GM23248 (cell line): Measurements from ENCODE around the gene COL23A1. TPM values are rescaled to one million over a fixed set of nuclear protein-coding genes. Genes with fewer than 3 reads are reported as not detected.

Experiments
- DNase-seq: peaks from one replicate; pipeline ENCODE4 v3.0.0-alpha.2; 2015
- H2AFZ ChIP-seq: fragments of 200-600 bp; sonication (generic); 2 replicates; pipeline ENCODE4 v1.6.1; 2016; ENCODE audit warnings: antibody characterized with exemption
- H3F3A ChIP-seq: fragments of 200-600 bp; sonication (generic); 2 replicates; pipeline ENCODE4 v1.6.1; 2016; ENCODE audit warnings: mild to moderate bottlenecking, antibody characterized with exemption, mixed run types; ENCODE audit not compliant: insufficient read depth
- H3K27ac ChIP-seq: fragments of 200-600 bp; sonication (generic); 2 replicates; pipeline ENCODE4 v1.5.1; 2016; ENCODE audit warnings: mild to moderate bottlenecking
- H3K27me3 ChIP-seq: fragments of 200-600 bp; sonication (generic); replicated peaks from 2 replicates; pipeline ENCODE4 v1.6.1; 2016; ENCODE audit warnings: mild to moderate bottlenecking; ENCODE audit not compliant: insufficient read depth
- H3K36me3 ChIP-seq: fragments of 200-600 bp; sonication (generic); 2 replicates; pipeline ENCODE4 v1.6.1; 2016; ENCODE audit warnings: low read depth, mild to moderate bottlenecking
- H3K4me1 ChIP-seq: fragments of 200-600 bp; sonication (generic); 2 replicates; pipeline ENCODE4 v1.6.1; 2016; ENCODE audit warnings: mild to moderate bottlenecking; ENCODE audit not compliant: insufficient read depth
- H3K4me2 ChIP-seq: fragments of 200-600 bp; sonication (generic); one replicate; pipeline ENCODE4 v1.6.1; 2016; ENCODE audit warnings: mild to moderate bottlenecking; ENCODE audit not compliant: unreplicated experiment
- H3K4me3 ChIP-seq: fragments of 200-600 bp; sonication (generic); 2 replicates; pipeline ENCODE4 v1.5.1; 2016; ENCODE audit warnings: mild to moderate bottlenecking
- H3K79me2 ChIP-seq: fragments of 200-600 bp; sonication (generic); 2 replicates; pipeline ENCODE4 v1.6.1; 2016; ENCODE audit warnings: mild to moderate bottlenecking; ENCODE audit not compliant: insufficient read depth
- H3K9ac ChIP-seq: fragments of 200-600 bp; sonication (generic); 2 replicates; pipeline ENCODE4 v1.6.1; 2016; ENCODE audit warnings: mild to moderate bottlenecking
- H3K9me2 ChIP-seq: fragments of 200-600 bp; sonication (generic); 2 replicates; pipeline ENCODE4 v1.6.1; 2016; ENCODE audit warnings: mixed run types, mild to moderate bottlenecking, moderate library complexity; ENCODE audit not compliant: insufficient read depth
- H3K9me3 ChIP-seq: fragments of 200-600 bp; sonication (generic); one replicate; pipeline ENCODE4 v1.6.1; 2017; ENCODE audit warnings: low read depth
- H4K20me1 ChIP-seq: fragments of 200-600 bp; sonication (generic); 2 replicates; pipeline ENCODE4 v1.6.0; 2016; ENCODE audit not compliant: insufficient read depth
- EZH2 ChIP-seq: fragments of 200-600 bp; sonication (generic); IDR thresholded peaks from 2 replicates; pipeline ENCODE4 v1.6.1; 2018; ENCODE audit warnings: antibody characterized with exemption, mild to moderate bottlenecking; ENCODE audit not compliant: insufficient read depth, poor library complexity, severe bottlenecking
- EZH2phosphoT487 ChIP-seq: fragments of 200-600 bp; sonication (generic); IDR thresholded peaks from 2 replicates; pipeline ENCODE4 v1.6.1; 2018; ENCODE audit warnings: antibody characterized with exemption, moderate library complexity, mild to moderate bottlenecking, low read depth; ENCODE audit not compliant: insufficient read depth
- WGBS, 2 experiments: methylation state at CpG; one replicate each; pipeline ENCODE4 v1.1.6; 2015 to 2017; ENCODE audit warnings: low lambda C conversion rate in 2 of 2, low coverage in 1 of 2; ENCODE audit errors: missing lambda C conversion rate in 2 of 2; 5-methylcytosine and 5-hydroxymethylcytosine counted together
- in situ Hi-C: fragments of 300-500 bp; cut with MboI; formaldehyde crosslinking; loops from 2 replicates; pipeline ENCODE4 v1.15.0; 2020
- polyA plus RNA-seq: library from polyadenylated mRNA; unstranded; fragments of >200 nt; fragmentation: Nextera tagmentation; extraction: Ambion mirVana; gene quantifications from 2 replicates; pipeline ENCODE4 v1.2.1, GENCODE V29; 2016
- total RNA-seq: library from RNA; depleted of rRNA; stranded (reverse); fragments of >200 nt; shearing (Covaris generic); gene quantifications from 2 replicates; pipeline ENCODE4 v1.2.3, GENCODE V29; 2014

COL23A1 gene
- total and polyA plus RNA-seq, 2 experiments from 2014 or later: not detected

DNA sequence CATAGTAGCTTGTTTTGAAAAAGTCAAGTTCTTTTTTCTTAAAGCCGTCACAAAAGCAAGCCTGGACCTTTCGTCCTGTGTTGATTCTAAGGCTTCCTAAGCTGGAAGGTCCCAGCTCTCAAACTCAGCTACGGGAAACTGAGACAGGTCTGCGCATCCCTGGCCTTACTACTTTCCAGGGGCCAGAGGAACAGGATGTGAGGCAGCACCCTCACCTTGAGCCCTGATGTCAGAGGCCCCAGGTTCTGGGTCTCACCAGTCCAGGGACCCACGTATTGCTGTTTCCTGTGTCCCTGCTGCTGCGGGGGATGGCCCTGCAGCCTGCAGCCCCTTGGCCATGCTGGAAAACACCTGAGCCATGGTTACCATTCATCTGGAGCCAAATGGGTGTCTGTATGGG is 123.9 kb downstream of the COL23A1 start:
- Histone ChIP-seq H3K36me3 (no peaks in the 10 kb centered on the region), H3K4me2 (no peak overlapping the region), H3K4me1 (no peaks in the 10 kb centered on the region), H3K9me2 (no peaks in the 10 kb centered on the region), H3K9ac (no peak overlapping the region), H3K4me3 (no peak overlapping the region), H3K27ac (no peak overlapping the region), H4K20me1 (no peaks in the 10 kb centered on the region), H3K9me3 (no peaks in the 10 kb centered on the region), H3F3A (no peaks in the 10 kb centered on the region), H2AFZ (no peak overlapping the region), H3K79me2 (no peaks in the 10 kb centered on the region), H3K27me3 (no peaks in the 10 kb centered on the region)
- WGBS, 2 experiments: 84 to 92% methylated on average over 6 of the region's 6 CpGs
- TF ChIP-seq EZH2 (no peak), EZH2phosphoT487 (no peak)
- in situ Hi-C loops: no loop called here
- no peak for DNase-seq

DNA sequence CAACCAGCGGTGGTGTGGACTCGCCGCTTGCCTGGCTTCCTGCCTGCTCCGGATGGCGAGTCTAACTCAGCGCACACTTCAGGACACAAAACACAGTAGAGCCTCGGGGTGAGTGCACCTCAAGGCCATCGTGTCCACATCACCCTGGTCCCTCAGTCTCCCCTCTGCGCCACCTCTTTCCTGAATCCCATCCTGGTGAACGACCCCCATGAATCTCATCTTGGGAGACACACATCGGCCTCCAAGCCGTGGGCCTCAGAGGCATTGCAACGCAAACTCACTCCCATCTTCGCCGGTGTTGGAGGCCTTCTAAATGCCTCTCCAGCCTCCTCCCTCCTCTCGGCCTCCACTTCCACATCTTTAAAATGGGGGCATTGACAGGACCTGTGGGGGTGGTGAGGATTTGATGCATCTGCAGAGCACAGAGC is 124.3 kb downstream of the COL23A1 start:
- TF ChIP-seq EZH2 (no peak), EZH2phosphoT487 (no peak)
- Histone ChIP-seq H3K4me1 (no peaks in the 10 kb centered on the region), H3K9me2 (no peaks in the 10 kb centered on the region), H3K4me2 (no peak overlapping the region), H3F3A (no peaks in the 10 kb centered on the region), H2AFZ (no peak overlapping the region), H4K20me1 (no peaks in the 10 kb centered on the region), H3K27ac (no peak overlapping the region), H3K9ac (no peak overlapping the region), H3K36me3 (no peaks in the 10 kb centered on the region), H3K4me3 (no peak overlapping the region), H3K9me3 (no peaks in the 10 kb centered on the region), H3K79me2 (no peaks in the 10 kb centered on the region), H3K27me3 (no peaks in the 10 kb centered on the region)
- 85 to 86% methylated on average over 16 of the region's 16 CpGs for WGBS, 2 experiments
- DNase-seq: no peak
- in situ Hi-C loops: no loop called here

DNA sequence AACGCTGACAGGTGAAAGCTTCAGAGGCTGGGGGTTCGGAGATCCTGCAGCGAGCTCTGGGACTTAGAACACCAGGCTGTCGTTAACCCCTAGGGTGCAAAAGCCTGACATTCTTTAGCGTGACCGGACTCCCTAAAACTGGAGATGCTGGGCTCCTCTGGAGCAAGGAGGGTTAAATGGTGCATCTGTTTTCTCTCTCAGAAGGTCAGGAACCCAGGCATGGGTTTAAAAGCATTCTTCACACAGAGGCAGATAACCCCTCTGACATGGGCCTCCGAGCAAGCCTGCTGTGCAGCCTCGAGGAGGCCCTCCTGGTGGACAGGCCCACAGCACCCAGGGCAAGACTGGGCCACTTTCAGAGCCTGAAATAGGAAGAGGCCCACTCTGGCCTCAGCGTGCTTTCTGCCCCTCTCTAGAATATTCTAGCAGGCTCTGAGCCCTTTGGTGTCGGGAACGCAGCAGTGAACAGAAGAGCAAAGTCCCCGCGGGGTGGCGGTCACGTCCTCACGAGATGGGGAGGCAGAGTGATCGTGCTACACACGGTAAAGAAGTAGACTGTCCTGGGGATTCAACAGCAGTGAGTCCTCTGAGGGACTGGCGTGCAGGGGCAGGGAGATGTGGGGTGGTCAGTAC is 124.8 kb downstream of the COL23A1 start:
- Histone ChIP-seq H3K9me2 (no peaks in the 10 kb centered on the region), H3K4me1 (no peaks in the 10 kb centered on the region), H3F3A (no peaks in the 10 kb centered on the region), H2AFZ (no peak overlapping the region), H3K79me2 (no peaks in the 10 kb centered on the region), H3K4me3 (no peak overlapping the region), H3K4me2 (no peak overlapping the region), H3K27me3 (no peaks in the 10 kb centered on the region), H3K9ac (no peak overlapping the region), H3K9me3 (no peaks in the 10 kb centered on the region), H3K36me3 (no peaks in the 10 kb centered on the region), H3K27ac (no peak overlapping the region), H4K20me1 (no peaks in the 10 kb centered on the region)
- no peak for TF ChIP-seq EZH2
- no peak for TF ChIP-seq EZH2phosphoT487
- no peak for DNase-seq
- WGBS, 2 experiments: 79 to 84% methylated on average over 19 of the region's 19 CpGs
- in situ Hi-C loops: no loop called here

DNA sequence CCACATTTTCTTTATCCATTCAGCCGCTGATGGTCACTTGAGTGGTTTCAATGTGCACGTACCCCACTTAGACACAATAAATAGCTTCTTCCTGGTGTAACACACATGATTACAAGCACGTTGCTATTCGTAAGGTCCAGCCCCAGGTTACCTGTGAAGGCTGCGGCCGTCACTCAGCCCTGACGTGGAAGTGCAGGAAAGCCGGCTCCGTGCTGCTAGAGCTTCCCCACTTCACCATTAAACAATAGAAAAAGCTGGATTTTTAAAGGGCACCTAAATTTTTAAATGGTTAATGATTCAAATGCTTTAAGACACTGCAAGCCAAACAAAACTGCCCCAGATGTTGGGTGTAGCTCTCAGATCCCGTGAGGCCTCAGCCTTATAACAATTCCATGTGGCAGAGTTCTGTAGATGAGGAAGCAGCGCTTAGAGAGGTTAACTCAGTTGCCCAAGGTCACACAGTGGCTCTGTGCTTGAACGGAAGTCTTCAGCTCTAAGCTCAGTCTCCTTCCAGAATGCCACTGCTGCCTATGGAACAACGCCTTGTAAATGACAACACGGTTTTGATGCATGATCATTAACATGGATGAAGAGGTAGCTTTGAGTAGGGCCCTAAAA is 125.7 kb downstream of the COL23A1 start:
- no peaks in the 10 kb centered on the region for H3K9me2 ChIP-seq
- H2AFZ ChIP-seq: no peak overlapping the region
- H3F3A ChIP-seq: no peaks in the 10 kb centered on the region
- H3K9ac ChIP-seq: no peak overlapping the region
- no peaks in the 10 kb centered on the region for H3K4me1 ChIP-seq
- no peak overlapping the region for H3K4me3 ChIP-seq
- no peak for TF ChIP-seq EZH2
- TF ChIP-seq EZH2phosphoT487: no peak
- in situ Hi-C loops: no loop called here
- H3K9me3 ChIP-seq: no peaks in the 10 kb centered on the region
- no peaks in the 10 kb centered on the region for H3K27me3 ChIP-seq
- 50 to 51% methylated on average over 14 of the region's 14 CpGs for whole genome bisulfite sequencing, 2 experiments
- H3K79me2 ChIP-seq: no peaks in the 10 kb centered on the region
- H3K4me2 ChIP-seq: no peak overlapping the region
- H3K27ac ChIP-seq: no peak overlapping the region
- no peaks in the 10 kb centered on the region for H4K20me1 ChIP-seq
- H3K36me3 ChIP-seq: no peaks in the 10 kb centered on the region
- no peak for DNase-seq
